HG03521 (cell line): ENCODE results near the gene ITGB8.

ENCODE experiments used
- ATAC-seq: cut with Tn5 transposase; IDR thresholded peaks from one replicate; pipeline ENCODE4 v1.9.1; 2021; ENCODE audit warnings: mild to moderate bottlenecking, moderate library complexity; ENCODE audit not compliant: unreplicated experiment

Gene ITGB8

DNA sequence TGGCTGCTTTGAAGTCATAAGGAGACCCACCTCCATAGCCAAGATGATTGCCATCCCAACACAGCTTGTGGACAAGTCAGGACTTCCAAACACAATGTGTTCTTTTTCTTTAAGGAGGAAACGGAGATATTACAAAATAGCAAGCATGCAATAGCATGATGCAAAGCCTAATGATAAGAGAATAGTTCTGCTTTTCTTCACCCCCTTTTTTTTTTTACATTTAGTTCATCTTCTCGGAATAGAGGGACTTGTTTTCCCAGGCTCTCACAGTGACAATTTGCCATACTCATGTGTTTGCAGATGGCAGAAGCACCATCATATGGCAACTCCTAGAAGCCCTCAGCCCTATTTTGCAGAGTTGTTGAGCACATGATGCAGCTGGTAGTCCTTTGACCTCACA lies 119.8 kb downstream of the ITGB8 start:
- no peak for ATAC-seq

DNA sequence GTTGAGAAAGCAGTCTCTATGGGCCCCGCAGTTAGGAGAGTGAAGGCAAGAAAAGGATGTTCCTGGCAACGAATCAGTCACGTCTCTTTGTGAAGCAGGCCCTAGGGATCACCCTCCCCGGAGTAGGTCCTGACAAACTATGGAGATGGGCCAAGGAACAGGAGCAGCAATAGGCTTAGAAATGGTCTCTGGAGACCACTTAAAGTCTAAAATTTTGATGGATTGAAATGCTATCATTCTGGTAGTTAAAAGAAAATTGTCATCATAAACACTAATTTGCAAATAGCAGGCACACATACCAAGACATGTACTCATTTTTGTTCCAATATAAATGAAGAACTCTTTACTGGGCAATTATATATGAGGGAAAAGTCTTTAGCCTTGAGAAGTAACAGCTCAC lies 123.5 kb downstream of the ITGB8 start:
- no peak for ATAC-seq

DNA sequence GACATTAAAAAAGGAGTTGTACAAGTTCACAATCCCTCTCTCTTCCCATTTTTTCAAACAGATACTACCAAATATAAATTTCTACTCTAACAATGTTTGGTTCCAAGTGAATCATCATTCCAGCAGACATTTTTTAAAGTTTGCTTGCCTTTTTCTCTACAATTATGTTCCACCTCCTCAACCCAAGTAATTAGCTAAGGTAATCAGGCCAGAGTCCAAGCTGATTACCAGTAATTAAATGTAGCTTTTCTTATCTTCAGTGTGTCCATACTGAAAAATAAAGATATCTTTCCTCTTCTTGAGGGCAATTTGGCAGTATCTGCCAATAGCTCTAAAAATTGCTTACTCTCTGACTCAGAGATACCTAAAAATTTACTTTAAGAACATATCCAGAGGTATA lies 126.0 kb downstream of the ITGB8 start:
- ATAC-seq = no peak

DNA sequence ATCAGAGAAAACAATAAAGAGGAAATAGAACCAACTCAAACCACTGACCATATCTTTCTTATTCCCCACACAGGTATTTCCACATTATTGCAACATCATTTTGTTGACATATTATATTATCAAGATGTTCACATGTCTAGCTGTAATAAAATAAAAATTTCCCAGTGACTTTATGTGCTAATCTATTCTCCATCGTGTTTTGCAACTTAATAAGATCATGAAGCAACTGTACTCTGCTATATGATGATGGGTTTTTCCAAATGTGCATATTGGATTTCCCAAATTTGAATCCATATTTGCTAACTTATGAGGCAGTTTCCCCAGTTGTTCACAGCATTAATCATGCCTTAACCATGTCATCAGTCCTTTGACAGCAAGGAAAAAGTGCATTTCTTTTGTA lies 127.8 kb downstream of the ITGB8 start:
- ATAC-seq = no peak

DNA sequence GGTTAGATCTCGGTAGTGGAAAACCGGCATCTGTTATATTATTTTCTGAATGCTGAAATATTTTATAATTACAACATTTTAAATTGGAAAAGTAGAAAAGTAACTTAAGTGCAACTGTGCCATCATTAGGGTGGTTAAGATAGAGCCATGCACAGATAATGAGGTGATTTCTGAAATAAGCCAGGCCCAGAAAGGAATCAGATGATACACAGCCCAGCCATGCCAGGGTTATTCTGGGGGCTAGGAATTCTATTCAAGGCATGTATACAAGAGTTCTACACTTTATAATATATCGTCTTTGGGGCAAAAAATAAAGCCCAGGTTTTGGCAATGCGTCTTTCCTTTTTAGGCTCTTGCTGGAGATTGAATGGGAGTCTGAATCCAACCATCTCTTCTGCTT lies 128.7 kb downstream of the ITGB8 start:
- no peak for ATAC-seq

DNA sequence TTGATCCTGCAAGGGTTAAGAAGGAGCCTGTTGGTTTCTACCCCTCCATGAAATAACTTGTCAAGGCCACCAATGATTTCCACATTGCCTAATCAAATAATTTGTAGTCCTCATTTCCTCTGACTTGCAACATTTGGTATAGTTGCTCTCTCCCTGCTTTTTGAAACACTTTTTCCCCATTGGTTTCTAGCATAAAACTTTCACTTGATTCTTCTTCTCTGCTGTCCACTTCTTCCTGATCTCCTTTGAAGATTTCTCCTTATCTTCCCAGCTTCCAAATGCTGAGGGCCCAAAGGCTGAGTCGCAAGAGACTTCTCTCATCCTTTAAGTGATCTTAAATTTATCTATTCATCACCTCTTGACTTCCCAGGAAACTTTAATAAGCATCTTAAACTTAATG lies 134.2 kb downstream of the ITGB8 start:
- no peak for ATAC-seq
